ENCODE results near the gene CENPU. TPM values are rescaled to one million over a fixed set of nuclear protein-coding genes. Genes with fewer than 3 reads are reported as not detected.

The CENPU gene
- total RNA-seq, 1 donor: 16.8 TPM

GRCh38 chr4:184684491-184685189 is 49.3 kb downstream of the CENPU start:
- DNase-seq (ENCODE audit: low read depth): peak; percentile 69
- TF ChIP-seq CTCF (IDR thresholded peaks at IDR 0.05; ENCODE audit: insufficient read depth, low read depth, low read length): no peak
- no peak overlapping the region for H3K4me3 ChIP-seq (ENCODE audit: low read depth, low read length)

GRCh38 chr4:184681916-184682315 is 52.0 kb downstream of the CENPU start:
- no peak for DNase-seq (ENCODE audit: low read depth)
- H3K4me3 ChIP-seq (ENCODE audit: low read depth, low read length): no peak overlapping the region

DNA sequence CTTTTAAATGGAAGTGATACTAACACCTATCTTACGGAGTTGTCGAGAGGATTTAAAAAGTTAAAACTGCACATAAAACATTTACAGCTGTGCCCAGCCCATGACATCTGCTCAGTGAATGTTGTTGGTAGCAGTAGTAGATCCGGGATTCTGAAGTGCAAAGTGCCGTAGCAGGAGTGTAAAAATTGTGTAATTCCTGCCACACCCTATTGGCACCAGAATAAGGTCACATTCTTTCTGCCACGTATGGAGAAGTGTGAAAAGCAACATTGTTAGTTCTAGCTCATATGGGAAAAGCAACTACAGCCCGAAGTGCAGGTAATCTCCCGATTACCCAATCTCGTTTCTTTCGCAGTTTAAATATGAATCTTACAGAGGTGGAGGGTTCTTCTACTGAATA is 53.2 kb downstream of the CENPU start:
- no peak overlapping the region for H3K4me3 ChIP-seq (ENCODE audit: low read depth, low read length)
- TF ChIP-seq CTCF (IDR thresholded peaks at IDR 0.05; ENCODE audit: insufficient read depth, low read depth, low read length): no peak
- no peak for DNase-seq (ENCODE audit: low read depth)

More at GRCh38 chr4:184681916-184682315, 52.0 kb downstream of the CENPU start:
- TF ChIP-seq CTCF (IDR thresholded peaks at IDR 0.05; ENCODE audit: insufficient read depth, low read depth, low read length): no peak

DNA sequence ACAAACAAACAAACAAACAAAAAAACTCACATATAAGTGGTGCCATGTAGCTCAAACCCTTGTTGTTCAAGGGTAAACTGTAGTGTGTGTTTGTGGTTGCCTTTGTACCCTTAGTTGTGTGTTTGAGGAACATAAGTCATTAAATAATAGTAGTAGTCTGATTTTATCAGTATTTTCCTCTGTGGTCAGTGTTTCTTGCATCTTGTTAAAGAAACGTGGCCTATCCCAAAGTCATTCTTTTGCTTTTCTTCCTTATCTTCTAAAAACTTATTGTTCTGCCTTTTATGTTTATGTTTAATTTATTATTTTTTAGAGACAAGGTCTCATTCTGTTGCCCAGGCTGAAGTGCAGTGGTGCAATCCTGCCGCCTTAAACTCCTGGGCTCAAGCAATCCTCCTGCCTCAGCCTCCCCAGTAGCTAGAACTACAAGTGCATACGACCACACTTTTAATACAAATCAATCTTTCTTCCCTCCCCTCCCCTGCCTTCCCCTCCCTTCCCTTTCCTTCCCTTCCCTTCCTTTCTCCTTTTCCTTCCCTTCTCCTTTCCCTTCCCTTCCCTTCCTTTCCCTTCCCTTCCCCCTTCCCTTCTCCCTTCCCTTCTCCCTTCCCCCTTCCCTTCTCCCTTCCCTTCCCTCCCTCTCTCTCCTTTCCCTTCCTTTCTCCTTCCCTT is 57.9 kb downstream of the CENPU start:
- TF ChIP-seq CTCF (IDR thresholded peaks at IDR 0.05; ENCODE audit: insufficient read depth, low read depth, low read length): no peak
- no peak for DNase-seq (ENCODE audit: low read depth)
- no peak overlapping the region for H3K4me3 ChIP-seq (ENCODE audit: low read depth, low read length)

GRCh38 chr4:184675018-184675417 is 58.9 kb downstream of the CENPU start:
- DNase-seq (ENCODE audit: low read depth): no peak
- no peak overlapping the region for H3K4me3 ChIP-seq (ENCODE audit: low read depth, low read length)
- no peak for TF ChIP-seq CTCF (IDR thresholded peaks at IDR 0.05; ENCODE audit: insufficient read depth, low read depth, low read length)

DNA sequence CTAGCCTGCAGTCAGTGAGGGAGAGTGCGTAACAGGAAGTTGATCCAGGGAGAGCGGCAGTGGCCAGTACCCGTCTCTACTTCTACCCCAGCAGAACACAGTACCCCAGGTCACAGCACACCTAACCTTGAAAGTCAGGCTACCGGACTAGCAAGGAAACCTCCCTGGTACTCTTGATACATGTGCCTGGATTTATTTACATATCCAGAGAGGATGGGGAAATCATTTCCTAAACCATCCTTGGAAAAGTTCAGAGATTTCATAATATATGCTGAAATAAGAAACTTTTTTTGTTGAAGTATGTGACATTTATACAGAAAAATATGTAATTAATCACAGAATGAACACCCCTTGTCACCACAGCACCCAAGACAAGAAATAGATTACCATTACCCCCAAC is 59.9 kb downstream of the CENPU start:
- no peak for TF ChIP-seq CTCF (IDR thresholded peaks at IDR 0.05; ENCODE audit: insufficient read depth, low read depth, low read length)
- no peak for DNase-seq (ENCODE audit: low read depth)
- no peak overlapping the region for H3K4me3 ChIP-seq (ENCODE audit: low read depth, low read length)
